GM19099 (cell line): ENCODE data around the gene CKAP2L.

ENCODE experiments used
- POLR2A ChIP-seq: IDR thresholded peaks from 3 replicates; pipeline ENCODE4 v1.6.1; 2011; ENCODE audit warnings: low read depth; ENCODE audit not compliant: insufficient read length; ENCODE audit errors: extremely low read depth

The CKAP2L gene

GRCh38 chr2:112783187-112783714 lies 18.8 kb upstream of the CKAP2L start:
- no peak for TF ChIP-seq POLR2A

- TF ChIP-seq POLR2A: no peak
Measured at GRCh38 chr2:112782234-112782799, 17.9 kb upstream of the CKAP2L start.

GRCh38 chr2:112779598-112779997 lies 15.2 kb upstream of the CKAP2L start:
- TF ChIP-seq POLR2A: no peak

GRCh38 chr2:112777036-112777435 lies 12.6 kb upstream of the CKAP2L start:
- TF ChIP-seq POLR2A: no peak

- TF ChIP-seq POLR2A: no peak
Measured at GRCh38 chr2:112776113-112776512, 11.7 kb upstream of the CKAP2L start.

- TF ChIP-seq POLR2A: no peak
Measured at GRCh38 chr2:112774536-112775285, 10.3 kb upstream of the CKAP2L start.

- no peak for TF ChIP-seq POLR2A
Measured at GRCh38 chr2:112773556-112773955, 9.1 kb upstream of the CKAP2L start.

- TF ChIP-seq POLR2A: no peak
Measured at GRCh38 chr2:112772911-112773475, 8.6 kb upstream of the CKAP2L start.

GRCh38 chr2:112772322-112772721 lies 7.9 kb upstream of the CKAP2L start:
- TF ChIP-seq POLR2A: no peak

GRCh38 chr2:112768432-112768831 lies 4.0 kb upstream of the CKAP2L start:
- no peak for TF ChIP-seq POLR2A

GRCh38 chr2:112767693-112768330 lies 3.4 kb upstream of the CKAP2L start:
- TF ChIP-seq POLR2A: no peak

- TF ChIP-seq POLR2A: no peak
Measured at GRCh38 chr2:112765251-112765650, 842 bp upstream of the CKAP2L start.

GRCh38 chr2:112762276-112762675 lies 2.1 kb downstream of the CKAP2L start:
- no peak for TF ChIP-seq POLR2A

- TF ChIP-seq POLR2A: no peak
Measured at GRCh38 chr2:112760149-112760548, 4.3 kb downstream of the CKAP2L start.

- no peak for TF ChIP-seq POLR2A
Measured at GRCh38 chr2:112758711-112759110, 5.7 kb downstream of the CKAP2L start.
